Heart right ventricle (tissue), 16 donors: ENCODE data around the gene RNF130. TPM values are rescaled to one million over a fixed set of nuclear protein-coding genes. Genes with fewer than 3 reads are reported as not detected.

ENCODE experiments used
- ATAC-seq, 8 donors: fragments of 200-7000 bp; cut with Tn5 transposase; one replicate each; pipeline ENCODE4 v1.9.1; 2020; ENCODE audit warnings: mild to moderate bottlenecking in 8 of 8, moderate library complexity in 8 of 8, moderate number of reproducible peaks in 1 of 8
- DNase-seq, 2 donors: peaks; one replicate each; pipeline ENCODE4 v3.0.0-alpha.2; 2020
- H3K27ac ChIP-seq, 10 donors: fragments of 200-600 bp; sonication (generic) in 2 of 10; one replicate each; pipeline versions ENCODE4 v1.5.0 to v1.8.0; 2020 to 2022; ENCODE audit warnings: mild to moderate bottlenecking in 3 of 10
- H3K27me3 ChIP-seq, 7 donors: fragments of 200-600 bp; one replicate each; pipeline ENCODE4 v1.8.0; 2021 to 2022; ENCODE audit warnings: mild to moderate bottlenecking in 2 of 7
- H3K36me3 ChIP-seq, 9 donors: fragments of 200-600 bp; sonication (generic) in 1 of 9; one replicate each; pipeline versions ENCODE4 v1.5.0 to v1.8.0; 2020 to 2022; ENCODE audit warnings: mild to moderate bottlenecking in 2 of 9
- H3K4me1 ChIP-seq, 9 donors: fragments of 200-600 bp; sonication (generic) in 1 of 9; one replicate each; pipeline versions ENCODE4 v1.5.0 to v1.8.0; 2020 to 2022; ENCODE audit warnings: mild to moderate bottlenecking in 4 of 9
- H3K4me3 ChIP-seq, 10 donors: fragments of 200-600 bp; sonication (generic) in 2 of 10; one replicate each; pipeline versions ENCODE4 v1.5.0 to v1.8.0; 2020 to 2022; ENCODE audit warnings: mild to moderate bottlenecking in 7 of 10, moderate library complexity in 2 of 10
- H3K9me3 ChIP-seq, 11 donors: fragments of 200-600 bp in 10 of 11; sonication (generic) in 2 of 11; one replicate each; pipeline versions ENCODE4 v1.5.0 to v1.8.0; 2013 to 2022; ENCODE audit warnings: mild to moderate bottlenecking in 2 of 11, control low read depth in 1 of 11, moderate library complexity in 1 of 11
- WGBS, 2 donors: extraction: QIAGEN DNeasy Blood & Tissue Kit; methylation state at CpG; one replicate each; pipeline ENCODE4 v1.1.7; 2013; ENCODE audit warnings: inconsistent platforms in 1 of 2; 5-methylcytosine and 5-hydroxymethylcytosine counted together
- intact Hi-C, 10 donors: fragments of 100-400 bp; cut with DNase I; formaldehyde crosslinking; loops; one replicate each; pipeline versions ENCODE4 v1.11.1 to v1.14.2; 2022
- polyA plus RNA-seq, 2 donors: library from polyadenylated mRNA; stranded (reverse); fragments of 200-250 nt; gene quantifications; one replicate each; pipeline ENCODE4 v1.2.3, GENCODE V29; 2013
- total RNA-seq, 10 donors: library from RNA; stranded (reverse); fragmentation: NEBNext Ultra II Directional in 3 of 10; extraction: Animal tissue kit (Norgen Biotek cat#: 25700) in 3 of 10; gene quantifications; one replicate each; pipeline versions ENCODE4 v1.2.1 to v1.2.4, GENCODE V29; 2021 to 2023
- TF ChIP-seq, protein P1 (sequence below), 9 donors: fragments of 200-600 bp; sonication (generic) in 2 of 9; IDR thresholded peaks; one replicate each; pipeline versions ENCODE4 v1.5.0 to v1.8.0; 2021 to 2022; ENCODE audit warnings: antibody characterized with exemption in 9 of 9, mild to moderate bottlenecking in 5 of 9, moderate library complexity in 1 of 9
- donor health status: Arrhythmogenic right ventricular cardiomyopathy.
- donor health status: ischemic (EF 13 %, LVEDD 7.1; RV severe dilation, severe dysfunction).
- donor health status: healthy with polysubstance abuse.
- donor health status: DM: no; HTN: yes; CAD: no.
- donor health status: DM: no; HTN: no; CAD: no.
- donor health status: ischemic (EF 25% LVEDD 6.9; RV normal size, moderate dysfunction).
- donor health status: ischemic (EF 25% LVEDD 5.7; RV mildly dilated, moderate dysfunction).
- donor health status: healthy.
- donor health status: DM: yes; HTN: yes; CAD: no.
- donor health status: Ischemic cardiomyopathy.
- donor health status: ischemic (EF 35%, LVEDD 5.7; RV mildly dilated, moderate dysfunction).
- donor health status: nonischemic (EF 11% LVEDD 7.7; RV severe dilation, severe dysfunction).
- donor health status: DM: yes; HTN: yes; CAD: no.
- donor health status: PGD.
- donor health status: ischemic (EF 29% LVEDD 5.4; RV normal size, mild dysfunction).
- donor health status: nonischemic (EF 23%, LVEDD 6.1; RV moderate dilation, normal function).

The RNF130 gene
- total and polyA plus RNA-seq, 12 donors = 21.9 to 55.8 (median 33.2) TPM

DNA sequence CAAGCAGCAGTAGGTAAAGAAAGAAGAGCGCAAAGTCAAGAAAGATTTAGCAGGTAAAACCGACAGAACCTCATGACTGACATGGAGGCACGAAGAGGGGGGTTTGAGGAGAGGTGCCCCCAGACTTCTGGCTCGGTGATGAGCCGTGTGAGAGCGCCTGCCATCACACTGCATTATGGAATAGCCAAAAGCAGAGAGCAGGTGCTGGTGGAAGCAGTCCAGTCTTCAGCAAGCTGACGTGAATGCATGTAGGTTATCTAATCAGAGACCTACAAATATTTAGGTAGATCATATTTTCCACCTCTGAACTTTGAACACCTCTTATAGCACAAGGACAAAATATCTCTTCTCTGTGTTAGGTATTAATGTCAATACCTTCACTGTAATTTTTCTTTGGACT, 68.4 kb downstream of the RNF130 start:
- 94 to 96% methylated on average over 7 of the region's 7 CpGs for WGBS, 2 donors
- Histone ChIP-seq H3K4me1 (peaks cover 0 to 21% (median 12%) of the 10 kb centered on the region in 9 donors), H3K36me3 (peaks cover 0 to 20% (median 0%) of the 10 kb centered on the region in 9 donors), H3K27me3 (no peaks in the 10 kb centered on the region), H3K9me3 (no peaks in the 10 kb centered on the region), H3K27ac (no peak overlapping the region), H3K4me3 (no peak overlapping the region)
- TF ChIP-seq, protein P1, sequence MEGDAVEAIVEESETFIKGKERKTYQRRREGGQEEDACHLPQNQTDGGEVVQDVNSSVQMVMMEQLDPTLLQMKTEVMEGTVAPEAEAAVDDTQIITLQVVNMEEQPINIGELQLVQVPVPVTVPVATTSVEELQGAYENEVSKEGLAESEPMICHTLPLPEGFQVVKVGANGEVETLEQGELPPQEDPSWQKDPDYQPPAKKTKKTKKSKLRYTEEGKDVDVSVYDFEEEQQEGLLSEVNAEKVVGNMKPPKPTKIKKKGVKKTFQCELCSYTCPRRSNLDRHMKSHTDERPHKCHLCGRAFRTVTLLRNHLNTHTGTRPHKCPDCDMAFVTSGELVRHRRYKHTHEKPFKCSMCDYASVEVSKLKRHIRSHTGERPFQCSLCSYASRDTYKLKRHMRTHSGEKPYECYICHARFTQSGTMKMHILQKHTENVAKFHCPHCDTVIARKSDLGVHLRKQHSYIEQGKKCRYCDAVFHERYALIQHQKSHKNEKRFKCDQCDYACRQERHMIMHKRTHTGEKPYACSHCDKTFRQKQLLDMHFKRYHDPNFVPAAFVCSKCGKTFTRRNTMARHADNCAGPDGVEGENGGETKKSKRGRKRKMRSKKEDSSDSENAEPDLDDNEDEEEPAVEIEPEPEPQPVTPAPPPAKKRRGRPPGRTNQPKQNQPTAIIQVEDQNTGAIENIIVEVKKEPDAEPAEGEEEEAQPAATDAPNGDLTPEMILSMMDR (IDR thresholded peaks at IDR 0.05) = no peak
- intact Hi-C loops = no loop called here
- ATAC-seq (no peak), DNase-seq (no peak)

GRCh38 chr5:180001742-180002141, 69.8 kb downstream of the RNF130 start:
- Histone ChIP-seq H3K27me3 (no peaks in the 10 kb centered on the region), H3K4me1 (peaks cover 0 to 7% (median 0%) of the 10 kb centered on the region in 9 donors), H3K27ac (no peak overlapping the region), H3K4me3 (no peak overlapping the region), H3K36me3 (peaks cover 0 to 20% (median 0%) of the 10 kb centered on the region in 9 donors), H3K9me3 (peaks cover 0 to 3% (median 0%) of the 10 kb centered on the region in 11 donors)
- TF ChIP-seq, protein P1 (IDR thresholded peaks at IDR 0.05) = no peak
- WGBS, 2 donors = 68 to 97% methylated on average over 2 of the region's 2 CpGs
- intact Hi-C loops = no loop called here
- DNase-seq (no peak), ATAC-seq (no peak)

DNA sequence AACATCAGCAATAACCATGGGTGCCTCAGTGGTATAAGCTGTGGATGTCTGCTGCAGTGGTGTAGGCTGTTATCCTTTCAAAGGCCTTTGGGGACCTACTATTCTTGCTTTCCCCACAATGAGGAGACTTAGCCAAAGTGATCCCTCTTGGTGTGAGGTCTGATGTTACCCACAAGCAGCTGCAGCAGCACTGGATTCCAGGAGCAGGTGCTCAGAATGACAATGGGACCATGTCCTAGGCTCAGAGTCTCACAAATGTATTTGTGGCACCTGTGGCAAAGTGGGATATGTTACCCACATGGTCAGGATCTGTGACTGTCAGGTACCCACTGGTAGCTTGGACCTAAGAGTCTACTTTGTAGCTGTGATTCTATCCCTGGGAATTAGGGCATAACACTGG, 70.4 kb downstream of the RNF130 start:
- TF ChIP-seq, protein P1 (IDR thresholded peaks at IDR 0.05) = no peak
- H3K36me3 ChIP-seq = peaks cover 0 to 20% (median 0%) of the 10 kb centered on the region in 9 donors
- no peaks in the 10 kb centered on the region for H3K27me3 ChIP-seq
- no peak overlapping the region for H3K27ac ChIP-seq
- DNase-seq = no peak
- intact Hi-C loops = no loop called here
- peaks cover 0 to 9% (median 0%) of the 10 kb centered on the region in 11 donors for H3K9me3 ChIP-seq
- H3K4me3 ChIP-seq = no peak overlapping the region
- peaks cover 0 to under 1% (median 0%) of the 10 kb centered on the region in 9 donors for H3K4me1 ChIP-seq
- no peak for ATAC-seq

DNA sequence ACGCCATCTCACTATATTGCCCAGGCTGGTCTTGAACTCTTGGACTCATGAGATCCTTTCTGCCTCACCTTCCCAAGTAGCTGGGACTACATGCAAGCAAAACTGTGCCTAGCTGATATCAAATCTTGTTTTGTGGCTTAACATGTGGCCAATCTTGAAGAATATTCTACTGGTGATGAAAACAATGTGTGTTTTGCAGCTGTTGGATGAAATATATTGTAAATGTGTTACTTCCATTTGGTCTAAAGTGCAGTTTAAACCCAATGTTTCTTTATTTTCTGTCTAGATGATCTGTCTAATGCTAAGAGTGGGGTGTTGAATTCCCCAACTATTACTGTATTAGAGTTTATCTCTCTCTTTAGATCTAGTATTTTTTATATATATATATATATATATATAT, 73.1 kb downstream of the RNF130 start:
- H3K4me1 ChIP-seq = no peaks in the 10 kb centered on the region
- intact Hi-C loops = no loop called here
- TF ChIP-seq, protein P1 (IDR thresholded peaks at IDR 0.05) = no peak
- H3K4me3 ChIP-seq = no peak overlapping the region
- peaks cover 0 to 20% (median 0%) of the 10 kb centered on the region in 9 donors for H3K36me3 ChIP-seq
- DNase-seq (no peak), ATAC-seq (no peak)
- H3K27me3 ChIP-seq = no peaks in the 10 kb centered on the region
- peaks cover 0 to 35% (median 2%) of the 10 kb centered on the region in 11 donors for H3K9me3 ChIP-seq
- H3K27ac ChIP-seq = no peak overlapping the region
- 98 to 100% methylated on average over 1 of the region's 1 CpG for WGBS, 2 donors
